Measurements from ENCODE around the gene TXN2.
A peak's percentile ranks its signal among the peaks of the same experiment; 100 is the strongest.

The TXN2 gene

GRCh38 chr22:36506637-36507517 is 25.4 kb upstream of the TXN2 start, which contains the start of gene FOXRED2:
FOXRED2 (minus strand) TSS chr22:36507040; CDS start chr22:36506422, 618 bp downstream.
- peak; percentile 93 to 96 for DNase-seq
- TF ChIP-seq POLR2A (IDR thresholded peaks at IDR 0.05; ENCODE audit: low read length) = peak; percentile 91
- TF ChIP-seq GATA1 (IDR thresholded peaks at IDR 0.05; ENCODE audit: low read depth, low read length) = no peak

GRCh38 chr22:36505998-36506635 is 24.7 kb upstream of the TXN2 start:
- no peak for TF ChIP-seq POLR2A (IDR thresholded peaks at IDR 0.05; ENCODE audit: low read length)
- no peak for TF ChIP-seq GATA1 (IDR thresholded peaks at IDR 0.05; ENCODE audit: low read depth, low read length)

GRCh38 chr22:36497910-36498665 is 16.6 kb upstream of the TXN2 start:
- no peak for DNase-seq
- TF ChIP-seq POLR2A (IDR thresholded peaks at IDR 0.05; ENCODE audit: low read length) (no peak), GATA1 (IDR thresholded peaks at IDR 0.05; ENCODE audit: low read depth, low read length) (no peak)

More at GRCh38 chr22:36505998-36506635, 24.7 kb upstream of the TXN2 start:
- peak in 1 of 2 experiments; percentile 51 for DNase-seq

- TF ChIP-seq GATA1 (IDR thresholded peaks at IDR 0.05; ENCODE audit: low read depth, low read length) = no peak
- no peak for DNase-seq
Observed at GRCh38 chr22:36493690-36494110, 12.3 kb upstream of the TXN2 start.

- no peak for DNase-seq
- TF ChIP-seq GATA1 (IDR thresholded peaks at IDR 0.05; ENCODE audit: low read depth, low read length) (no peak), POLR2A (IDR thresholded peaks at IDR 0.05; ENCODE audit: low read length) (no peak)
Observed at GRCh38 chr22:36492109-36492508, 10.7 kb upstream of the TXN2 start.

- TF ChIP-seq GATA1 (IDR thresholded peaks at IDR 0.05; ENCODE audit: low read depth, low read length) (no peak), POLR2A (IDR thresholded peaks at IDR 0.05; ENCODE audit: low read length) (no peak)
- DNase-seq = peak; percentile 28 to 48
Observed at GRCh38 chr22:36491155-36491554, 9.7 kb upstream of the TXN2 start.

GRCh38 chr22:36486619-36487384 is 5.4 kb upstream of the TXN2 start:
- peak; percentile 61 to 66 for DNase-seq
- TF ChIP-seq GATA1 (IDR thresholded peaks at IDR 0.05; ENCODE audit: low read depth, low read length) (no peak), POLR2A (IDR thresholded peaks at IDR 0.05; ENCODE audit: low read length) (no peak)

- TF ChIP-seq GATA1 (IDR thresholded peaks at IDR 0.05; ENCODE audit: low read depth, low read length) (no peak), POLR2A (IDR thresholded peaks at IDR 0.05; ENCODE audit: low read length) (no peak)
- no peak for DNase-seq
Observed at GRCh38 chr22:36480941-36481392, 473 bp downstream of the TXN2 start.

- peak; percentile 78 to 92 for DNase-seq
- TF ChIP-seq POLR2A (IDR thresholded peaks at IDR 0.05; ENCODE audit: low read length) = no peak
- TF ChIP-seq GATA1 (IDR thresholded peaks at IDR 0.05; ENCODE audit: low read depth, low read length) = no peak
Observed at GRCh38 chr22:36478966-36479365, 2.5 kb downstream of the TXN2 start.

- TF ChIP-seq POLR2A (IDR thresholded peaks at IDR 0.05; ENCODE audit: low read length) (no peak), GATA1 (IDR thresholded peaks at IDR 0.05; ENCODE audit: low read depth, low read length) (no peak)
Observed at GRCh38 chr22:36475341-36475740, 6.1 kb downstream of the TXN2 start.

GRCh38 chr22:36472689-36473088 is 8.8 kb downstream of the TXN2 start:
- DNase-seq = no peak

More at GRCh38 chr22:36475341-36475740, 6.1 kb downstream of the TXN2 start:
- no peak for DNase-seq

GRCh38 chr22:36471341-36471821 is 10.1 kb downstream of the TXN2 start:
- no peak for DNase-seq
- TF ChIP-seq POLR2A (IDR thresholded peaks at IDR 0.05; ENCODE audit: low read length) = peak; percentile 9
- no peak for TF ChIP-seq GATA1 (IDR thresholded peaks at IDR 0.05; ENCODE audit: low read depth, low read length)

More at GRCh38 chr22:36472689-36473088, 8.8 kb downstream of the TXN2 start:
- no peak for TF ChIP-seq GATA1 (IDR thresholded peaks at IDR 0.05; ENCODE audit: low read depth, low read length)
- TF ChIP-seq POLR2A (IDR thresholded peaks at IDR 0.05; ENCODE audit: low read length) = no peak

- DNase-seq = no peak
- TF ChIP-seq POLR2A (IDR thresholded peaks at IDR 0.05; ENCODE audit: low read length) (peak; percentile 28), GATA1 (IDR thresholded peaks at IDR 0.05; ENCODE audit: low read depth, low read length) (no peak)
Observed at GRCh38 chr22:36470994-36471331, 10.5 kb downstream of the TXN2 start.

Data from erythroblast (primary cell).